ENCODE measurements around the gene SNCB.

- TF ChIP-seq CTCF (IDR thresholded peaks at IDR 0.05) (no peak), EZH2 (IDR thresholded peaks at IDR 0.05) (no peak), EZH2phosphoT487 (IDR thresholded peaks at IDR 0.05) (no peak)
These were observed 2.8 kb downstream of the SNCB start for GRCh38 chr5:176627582-176627981.
